GM12878 (cell line): ENCODE measurements around the gene TRABD2A. TPM values are rescaled to one million over a fixed set of nuclear protein-coding genes. Genes with fewer than 3 reads are reported as not detected.

Experiments used
- ATF7 ChIP-seq: fragments of 450-650 bp; IDR thresholded peaks from 2 replicates; pipeline ENCODE4 v1.6.1; 2016; ENCODE audit warnings: low read depth, mild to moderate bottlenecking
- CHD2 ChIP-seq: IDR thresholded peaks from 2 replicates; pipeline ENCODE4 v1.6.1; 2011; ENCODE audit warnings: low read depth, low read length, improper control_type of control experiment, borderline replicate concordance
- MYB ChIP-seq: fragments of 150-350 bp; IDR thresholded peaks from 2 replicates; pipeline ENCODE4 v1.6.1; 2014; ENCODE audit warnings: mild to moderate bottlenecking, low read depth, low read length, borderline replicate concordance
- RUNX3 ChIP-seq: IDR thresholded peaks from 2 replicates; pipeline ENCODE4 v1.6.1; 2012; ENCODE audit warnings: low read length, inconsistent platforms
- SREBF1 ChIP-seq: IDR thresholded peaks from 2 replicates; pipeline ENCODE4 v1.6.1; 2012; ENCODE audit warnings: mild to moderate bottlenecking, low read length
- polyA plus RNA-seq, 11 experiments: library from polyadenylated mRNA; depleted of rRNA in 4 of 11; unstranded in 6 of 11; stranded (reverse) in 5 of 11; fragments of >200 nt; fragmentation: Nextera tagmentation in 4 of 11; fragmentation: Illumina TruSeq in 1 of 11; extraction: Ambion mirVana in 4 of 11; extraction: Trizol in 1 of 11; gene quantifications; 1 replicate in 1 of 11; 2 replicates in 10 of 11; pipeline versions ENCODE4 v1.2.1 to v1.2.3, GENCODE V29; 2011 to 2016; ENCODE audit warnings: inconsistent platforms in 2 of 11, missing spikeins in 2 of 11, low read depth in 1 of 11
- total RNA-seq, 4 experiments: library from RNA; depleted of rRNA in 3 of 4; stranded (reverse); fragments of >200 nt in 3 of 4; fragmentation: Illumina TruSeq in 1 of 4; extraction: Trizol in 1 of 4; gene quantifications; 2 replicates each; pipeline versions ENCODE4 v1.2.1 to v1.2.3, GENCODE V29; 2013 to 2021
- TF ChIP-seq, protein P1 (sequence below): IDR thresholded peaks from 2 replicates; pipeline ENCODE4 v1.6.1; 2012; ENCODE audit warnings: improper control_type of control experiment, low read depth, low read length; ENCODE audit not compliant: insufficient replicate concordance
- TF ChIP-seq, protein P2 (sequence below): fragments of 450-650 bp; IDR thresholded peaks from 2 replicates; pipeline ENCODE4 v1.6.1; 2017; ENCODE audit warnings: mild to moderate bottlenecking, moderate library complexity

TRABD2A gene
- total and polyA plus RNA-seq, 10 of the 15 experiments (the other 5 are each of a cell fraction or from before 2014, with no cell fraction given): 1.4 to 7.6 (median 4.1) TPM

DNA sequence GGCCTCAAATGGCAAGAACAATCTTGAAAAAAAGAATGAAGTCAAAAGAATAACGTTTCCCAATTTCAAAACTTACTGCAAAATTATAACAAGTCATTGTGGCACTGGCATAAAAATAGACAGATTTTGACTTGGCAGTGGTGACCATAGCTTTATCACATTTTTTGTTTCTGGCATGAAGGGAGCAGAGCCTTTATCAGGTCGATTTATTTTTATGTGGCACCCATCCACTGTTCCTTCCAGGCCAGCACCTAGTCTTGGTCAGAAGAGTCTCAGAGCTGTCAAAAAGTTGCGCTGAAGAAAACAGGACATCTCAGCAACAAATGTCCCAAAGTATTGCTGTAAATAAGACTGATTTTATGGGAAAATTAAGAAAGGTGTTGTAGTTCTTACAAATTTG, 92.4 kb downstream of the TRABD2A start (continued):
- TF ChIP-seq, protein P1, sequence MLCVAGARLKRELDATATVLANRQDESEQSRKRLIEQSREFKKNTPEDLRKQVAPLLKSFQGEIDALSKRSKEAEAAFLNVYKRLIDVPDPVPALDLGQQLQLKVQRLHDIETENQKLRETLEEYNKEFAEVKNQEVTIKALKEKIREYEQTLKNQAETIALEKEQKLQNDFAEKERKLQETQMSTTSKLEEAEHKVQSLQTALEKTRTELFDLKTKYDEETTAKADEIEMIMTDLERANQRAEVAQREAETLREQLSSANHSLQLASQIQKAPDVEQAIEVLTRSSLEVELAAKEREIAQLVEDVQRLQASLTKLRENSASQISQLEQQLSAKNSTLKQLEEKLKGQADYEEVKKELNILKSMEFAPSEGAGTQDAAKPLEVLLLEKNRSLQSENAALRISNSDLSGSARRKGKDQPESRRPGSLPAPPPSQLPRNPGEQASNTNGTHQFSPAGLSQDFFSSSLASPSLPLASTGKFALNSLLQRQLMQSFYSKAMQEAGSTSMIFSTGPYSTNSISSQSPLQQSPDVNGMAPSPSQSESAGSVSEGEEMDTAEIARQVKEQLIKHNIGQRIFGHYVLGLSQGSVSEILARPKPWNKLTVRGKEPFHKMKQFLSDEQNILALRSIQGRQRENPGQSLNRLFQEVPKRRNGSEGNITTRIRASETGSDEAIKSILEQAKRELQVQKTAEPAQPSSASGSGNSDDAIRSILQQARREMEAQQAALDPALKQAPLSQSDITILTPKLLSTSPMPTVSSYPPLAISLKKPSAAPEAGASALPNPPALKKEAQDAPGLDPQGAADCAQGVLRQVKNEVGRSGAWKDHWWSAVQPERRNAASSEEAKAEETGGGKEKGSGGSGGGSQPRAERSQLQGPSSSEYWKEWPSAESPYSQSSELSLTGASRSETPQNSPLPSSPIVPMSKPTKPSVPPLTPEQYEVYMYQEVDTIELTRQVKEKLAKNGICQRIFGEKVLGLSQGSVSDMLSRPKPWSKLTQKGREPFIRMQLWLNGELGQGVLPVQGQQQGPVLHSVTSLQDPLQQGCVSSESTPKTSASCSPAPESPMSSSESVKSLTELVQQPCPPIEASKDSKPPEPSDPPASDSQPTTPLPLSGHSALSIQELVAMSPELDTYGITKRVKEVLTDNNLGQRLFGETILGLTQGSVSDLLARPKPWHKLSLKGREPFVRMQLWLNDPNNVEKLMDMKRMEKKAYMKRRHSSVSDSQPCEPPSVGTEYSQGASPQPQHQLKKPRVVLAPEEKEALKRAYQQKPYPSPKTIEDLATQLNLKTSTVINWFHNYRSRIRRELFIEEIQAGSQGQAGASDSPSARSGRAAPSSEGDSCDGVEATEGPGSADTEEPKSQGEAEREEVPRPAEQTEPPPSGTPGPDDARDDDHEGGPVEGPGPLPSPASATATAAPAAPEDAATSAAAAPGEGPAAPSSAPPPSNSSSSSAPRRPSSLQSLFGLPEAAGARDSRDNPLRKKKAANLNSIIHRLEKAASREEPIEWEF: no peak
- TF ChIP-seq CHD2 (no peak), ATF7 (no peak), MYB (no peak), SREBF1 (no peak), RUNX3 (no peak)
- TF ChIP-seq, protein P2, sequence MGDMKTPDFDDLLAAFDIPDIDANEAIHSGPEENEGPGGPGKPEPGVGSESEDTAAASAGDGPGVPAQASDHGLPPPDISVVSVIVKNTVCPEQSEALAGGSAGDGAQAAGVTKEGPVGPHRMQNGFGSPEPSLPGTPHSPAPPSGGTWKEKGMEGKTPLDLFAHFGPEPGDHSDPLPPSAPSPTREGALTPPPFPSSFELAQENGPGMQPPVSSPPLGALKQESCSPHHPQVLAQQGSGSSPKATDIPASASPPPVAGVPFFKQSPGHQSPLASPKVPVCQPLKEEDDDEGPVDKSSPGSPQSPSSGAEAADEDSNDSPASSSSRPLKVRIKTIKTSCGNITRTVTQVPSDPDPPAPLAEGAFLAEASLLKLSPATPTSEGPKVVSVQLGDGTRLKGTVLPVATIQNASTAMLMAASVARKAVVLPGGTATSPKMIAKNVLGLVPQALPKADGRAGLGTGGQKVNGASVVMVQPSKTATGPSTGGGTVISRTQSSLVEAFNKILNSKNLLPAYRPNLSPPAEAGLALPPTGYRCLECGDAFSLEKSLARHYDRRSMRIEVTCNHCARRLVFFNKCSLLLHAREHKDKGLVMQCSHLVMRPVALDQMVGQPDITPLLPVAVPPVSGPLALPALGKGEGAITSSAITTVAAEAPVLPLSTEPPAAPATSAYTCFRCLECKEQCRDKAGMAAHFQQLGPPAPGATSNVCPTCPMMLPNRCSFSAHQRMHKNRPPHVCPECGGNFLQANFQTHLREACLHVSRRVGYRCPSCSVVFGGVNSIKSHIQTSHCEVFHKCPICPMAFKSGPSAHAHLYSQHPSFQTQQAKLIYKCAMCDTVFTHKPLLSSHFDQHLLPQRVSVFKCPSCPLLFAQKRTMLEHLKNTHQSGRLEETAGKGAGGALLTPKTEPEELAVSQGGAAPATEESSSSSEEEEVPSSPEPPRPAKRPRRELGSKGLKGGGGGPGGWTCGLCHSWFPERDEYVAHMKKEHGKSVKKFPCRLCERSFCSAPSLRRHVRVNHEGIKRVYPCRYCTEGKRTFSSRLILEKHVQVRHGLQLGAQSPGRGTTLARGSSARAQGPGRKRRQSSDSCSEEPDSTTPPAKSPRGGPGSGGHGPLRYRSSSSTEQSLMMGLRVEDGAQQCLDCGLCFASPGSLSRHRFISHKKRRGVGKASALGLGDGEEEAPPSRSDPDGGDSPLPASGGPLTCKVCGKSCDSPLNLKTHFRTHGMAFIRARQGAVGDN: no peak
